HG02571 (cell line): Measurements from ENCODE around the gene NFKBIL1.
"Not testable (repeated sequence)": the region's sequence is repeated elsewhere in the genome, so short reads cannot be mapped to it uniquely, and the experiment has no call there.

Experiments used
- ATAC-seq: cut with Tn5 transposase; IDR thresholded peaks from one replicate; pipeline ENCODE4 v1.9.1; 2021; ENCODE audit warnings: mild to moderate bottlenecking, moderate library complexity; ENCODE audit not compliant: unreplicated experiment

NFKBIL1 gene

DNA sequence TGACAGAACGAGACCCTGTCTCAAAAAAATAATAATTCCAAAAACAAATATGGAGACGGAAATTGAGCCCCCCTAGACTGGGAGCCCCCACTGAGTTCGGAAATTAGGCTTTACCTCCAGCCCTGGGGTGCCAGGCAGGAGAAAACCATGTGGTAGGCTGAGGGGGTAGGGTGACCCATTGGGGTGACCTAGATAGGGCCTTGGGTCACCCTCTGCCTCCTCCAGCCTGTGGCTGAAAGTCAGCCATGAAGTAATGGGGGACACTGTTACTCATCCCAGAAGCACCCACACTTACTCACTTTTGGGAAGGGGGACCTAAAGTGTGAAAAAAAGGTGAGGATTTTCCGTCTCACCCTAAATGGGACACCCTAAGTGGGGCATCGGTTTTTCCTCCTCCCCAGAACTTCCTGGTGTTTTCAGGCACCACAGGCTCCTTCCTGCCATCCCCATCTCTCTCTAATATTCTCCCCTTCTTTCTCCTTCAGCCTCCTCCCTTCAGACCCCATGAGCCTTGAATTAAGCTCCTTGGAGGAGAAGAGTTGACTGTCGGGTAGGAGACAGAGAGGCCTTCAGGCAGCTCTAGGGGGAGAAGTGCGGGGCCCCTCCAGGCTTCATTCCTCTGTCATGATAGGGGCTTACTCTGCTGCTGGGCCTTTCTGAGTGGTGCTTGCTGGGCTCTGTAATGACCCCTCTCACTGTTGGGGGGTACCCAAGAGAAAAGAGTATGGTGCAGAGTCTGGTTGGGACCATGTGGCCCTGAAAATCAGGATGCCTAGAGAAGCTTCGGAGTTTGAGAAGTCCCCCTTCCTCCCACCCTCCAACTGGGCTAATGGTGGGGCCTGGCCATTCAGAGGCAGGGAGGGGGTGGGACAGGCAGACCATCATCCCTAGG lies 32.4 kb downstream of the NFKBIL1 start:
- no peak for ATAC-seq

DNA sequence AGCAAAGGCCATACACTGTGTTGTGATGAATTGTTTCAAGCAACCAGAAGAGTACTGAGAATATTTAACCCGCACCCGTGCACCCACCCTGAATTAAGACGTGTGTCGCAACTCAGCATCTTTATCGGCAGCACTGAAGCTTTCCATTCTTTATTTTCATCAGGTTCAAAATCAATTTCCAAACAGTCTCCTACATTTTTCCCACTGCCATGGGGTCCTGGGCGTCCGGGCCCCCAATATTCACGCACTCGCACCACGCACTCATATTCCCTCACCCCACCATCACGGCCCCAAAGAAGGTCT lies 33.0 kb downstream of the NFKBIL1 start:
- no peak for ATAC-seq

DNA sequence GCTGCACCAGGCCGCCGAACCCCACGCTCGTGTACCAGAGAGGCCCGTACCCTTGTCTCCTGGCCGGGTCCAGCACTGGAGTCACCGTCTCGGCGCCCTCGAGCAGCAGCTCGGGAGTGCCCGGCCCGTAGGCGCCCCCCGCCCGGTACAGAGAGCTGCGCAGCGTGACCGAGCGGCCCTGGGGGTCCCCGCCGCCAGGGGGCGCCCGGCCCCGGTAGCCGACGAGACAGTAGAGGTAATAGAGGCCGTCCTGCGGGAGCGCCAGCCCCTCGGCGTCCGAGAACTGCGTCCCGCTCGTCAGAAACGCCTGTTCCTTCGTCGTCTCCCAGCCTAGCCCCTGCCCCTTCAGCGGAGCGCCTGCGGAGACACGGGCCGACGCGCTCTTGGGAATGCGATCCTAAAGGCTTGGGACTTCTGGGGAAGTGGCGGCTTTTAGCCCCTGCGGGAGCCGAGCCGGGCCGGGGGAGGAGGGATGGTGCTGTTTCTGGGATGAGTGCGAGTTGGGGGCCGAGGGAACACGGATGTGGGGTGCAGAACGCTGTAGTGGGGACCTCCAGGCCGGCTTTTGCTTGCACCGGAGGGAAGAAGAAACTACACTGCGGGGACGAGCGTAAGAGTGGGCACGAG lies 33.5 kb downstream of the NFKBIL1 start:
- peak; percentile 57 for ATAC-seq

DNA sequence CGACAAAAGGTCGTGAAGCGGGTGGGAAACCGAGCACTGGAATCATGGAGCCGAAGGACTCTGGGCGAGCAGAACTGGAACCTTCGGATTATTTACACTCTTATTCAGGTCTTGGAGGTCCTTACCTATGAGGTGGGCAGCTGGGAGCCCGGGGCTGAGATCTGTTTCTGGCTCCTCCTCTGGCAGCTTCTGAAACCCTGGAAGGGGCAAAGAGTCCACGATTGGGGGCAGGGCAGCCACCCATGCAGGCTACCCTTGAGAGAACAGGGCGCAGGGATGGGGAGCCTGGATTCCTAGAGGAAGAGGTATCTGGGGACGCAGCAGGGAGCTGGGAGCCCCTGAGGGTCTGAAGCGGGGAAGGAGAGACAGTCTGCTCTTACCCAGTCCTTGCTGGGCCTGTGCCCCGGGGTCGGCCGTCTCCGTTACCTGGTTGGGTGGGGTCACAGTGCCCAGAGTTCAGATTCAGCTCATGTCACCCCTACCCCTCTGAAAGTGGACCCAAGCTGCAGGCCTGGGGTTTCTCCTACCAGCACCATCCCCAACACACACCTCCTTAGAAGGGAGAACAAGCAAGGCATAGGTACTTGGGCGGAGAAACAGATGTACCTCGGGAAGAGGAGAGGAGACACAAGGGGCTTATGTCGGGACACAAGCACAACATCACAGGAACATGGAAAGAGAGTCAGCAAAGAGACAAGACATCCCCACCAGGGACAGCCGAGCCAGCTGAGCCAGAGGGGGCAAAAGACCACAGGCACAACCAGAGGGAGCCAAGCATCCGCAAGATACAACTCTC lies 34.2 kb downstream of the NFKBIL1 start:
- no peak for ATAC-seq

DNA sequence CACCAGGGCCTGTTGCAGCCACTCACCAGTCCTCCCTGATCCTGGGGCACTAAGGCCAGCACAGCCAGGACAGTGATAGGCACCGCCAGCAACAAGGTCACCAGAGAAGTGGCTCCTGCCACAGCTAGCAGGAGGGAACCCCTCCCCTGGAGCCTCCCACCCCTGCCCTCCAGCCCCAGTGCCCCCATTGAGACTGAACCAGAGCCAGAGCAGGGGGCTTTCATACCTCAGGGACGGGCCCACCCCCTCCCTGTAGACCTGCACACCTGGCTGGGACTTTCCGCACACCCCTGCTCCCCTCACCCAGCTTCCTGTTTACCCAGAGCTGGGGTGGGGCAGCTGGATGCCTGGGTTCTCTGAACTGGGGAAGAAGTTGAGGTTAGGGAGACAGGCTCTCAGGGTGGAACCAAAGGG lies 34.8 kb downstream of the NFKBIL1 start, which contains the start of gene LTB:
TSS of gene LTB (minus strand) at position 195 of the 414 bp plus-strand sequence. CDS start at position 188, 7 bp downstream.
- ATAC-seq, result no peak

DNA sequence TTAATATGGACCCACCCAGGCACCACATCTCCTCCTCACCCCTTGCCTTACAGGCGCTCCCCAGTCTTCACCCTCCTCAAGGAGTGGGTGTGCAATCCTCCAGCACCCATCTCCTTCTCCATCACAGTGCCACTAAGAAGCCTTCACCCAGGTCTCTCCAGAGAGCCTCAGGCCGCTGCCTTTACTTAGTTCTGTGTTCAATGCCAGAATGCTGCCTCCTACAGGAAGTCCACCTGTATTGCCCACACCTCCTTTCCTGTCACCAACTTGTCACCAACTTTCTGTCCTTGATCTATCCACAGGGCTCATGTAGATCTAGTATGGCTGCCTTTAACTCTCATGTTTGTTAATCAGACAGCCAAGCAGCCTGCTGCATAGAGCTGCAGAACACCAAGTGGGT lies 38.1 kb downstream of the NFKBIL1 start:
- no peak for ATAC-seq

DNA sequence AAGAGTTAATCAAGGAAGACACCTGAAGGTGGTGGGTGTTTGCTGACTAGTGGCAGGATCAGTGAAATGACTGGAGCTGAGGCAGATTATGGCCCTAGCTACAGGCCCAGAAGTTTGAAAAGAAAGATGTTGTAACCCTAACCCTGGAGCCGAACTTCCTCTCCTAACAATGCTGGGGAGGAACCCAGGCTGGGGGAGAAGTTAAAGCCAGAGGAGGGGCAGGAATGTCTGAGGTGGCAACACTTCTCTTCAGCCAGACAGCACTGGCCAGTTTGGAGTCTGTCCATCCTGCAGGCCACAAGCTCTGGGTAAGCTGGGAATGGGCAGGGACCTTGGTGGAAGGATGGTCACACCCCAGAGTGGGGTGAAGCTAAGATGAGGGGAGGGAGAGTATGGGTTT lies 38.6 kb downstream of the NFKBIL1 start, which contains the start of gene LST1:
TSS of gene LST1 (plus strand) at position 270 of the 400 bp plus-strand sequence. CDS start 1,023 bp downstream, outside the sequence.
- ATAC-seq, result no peak

DNA sequence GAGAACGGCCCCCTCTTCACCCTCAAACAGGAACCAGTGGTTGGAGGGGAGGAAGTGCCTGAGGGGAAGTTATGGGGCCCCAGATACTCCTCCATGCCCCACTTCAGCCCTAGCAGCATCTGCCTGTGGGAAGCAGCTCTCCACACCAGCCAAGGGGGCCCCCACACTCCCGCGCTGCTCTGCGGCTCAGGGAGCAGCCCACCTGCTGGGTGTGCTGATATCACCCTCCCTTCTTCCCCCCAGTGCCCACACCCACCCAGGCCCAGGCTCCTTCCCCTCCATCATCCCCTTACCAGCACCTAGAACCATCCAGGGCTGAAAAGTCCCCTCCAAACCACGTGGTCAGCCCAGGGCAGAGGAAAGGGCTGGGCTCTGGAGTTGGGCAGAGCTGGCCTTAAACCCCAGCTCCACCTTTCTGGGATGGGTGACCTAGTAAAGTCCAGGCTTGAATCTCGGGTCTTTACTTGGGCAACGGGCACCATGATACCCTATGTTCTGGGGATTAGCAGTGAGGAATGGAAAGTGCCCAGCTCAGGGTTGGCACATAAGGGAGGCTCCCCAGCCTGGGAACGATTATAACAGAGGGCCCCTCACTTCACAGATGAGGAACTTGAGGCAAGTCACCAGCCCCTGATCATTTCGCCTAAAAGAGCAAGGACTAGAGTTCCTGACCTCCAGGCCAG lies 39.3 kb downstream of the NFKBIL1 start:
- ATAC-seq, result no peak

DNA sequence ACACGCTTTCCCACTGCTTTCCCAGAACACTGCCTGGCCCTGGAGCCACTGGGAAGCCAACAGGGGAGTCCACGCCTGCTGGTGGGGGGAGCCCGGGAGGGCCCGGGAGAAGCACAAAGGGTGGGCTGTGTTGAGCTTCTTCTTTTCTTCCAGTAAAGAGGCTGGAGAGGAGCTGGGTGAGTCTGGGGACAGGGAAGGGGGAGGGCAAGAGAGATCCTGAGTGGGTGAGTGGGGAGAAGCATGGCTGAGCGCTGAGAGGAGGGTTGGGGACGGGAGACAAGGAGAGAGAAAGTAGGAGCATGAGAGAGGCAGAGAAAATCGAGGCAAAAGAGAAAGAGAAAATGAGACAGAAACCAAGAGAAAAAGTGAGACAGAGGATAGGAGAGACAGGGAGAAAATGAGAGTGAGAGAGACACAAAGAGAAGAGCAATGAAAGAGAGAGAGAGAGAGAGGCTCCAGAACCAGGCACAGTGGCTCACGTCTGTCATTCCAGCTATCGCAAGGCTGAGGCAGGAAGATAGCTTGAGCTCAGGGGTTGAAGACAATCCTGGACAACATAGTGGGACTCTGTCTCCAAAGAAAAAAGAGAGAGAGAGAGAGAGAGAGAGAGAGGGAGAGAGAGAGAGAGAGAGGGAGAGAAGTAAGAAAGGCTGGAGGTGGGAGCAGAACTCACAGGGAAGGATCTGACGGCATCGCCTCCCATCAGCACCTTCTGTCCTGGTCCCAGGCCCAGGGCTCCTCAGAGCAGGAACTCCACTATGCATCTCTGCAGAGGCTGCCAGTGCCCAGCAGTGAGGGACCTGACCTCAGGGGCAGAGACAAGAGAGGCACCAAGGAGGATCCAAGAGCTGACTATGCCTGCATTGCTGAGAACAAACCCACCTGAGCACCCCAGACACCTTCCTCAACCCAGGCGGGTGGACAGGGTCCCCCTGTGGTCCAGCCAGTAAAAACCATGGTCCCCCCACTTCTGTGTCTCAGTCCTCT lies 40.7 kb downstream of the NFKBIL1 start:
- no peak for ATAC-seq

DNA sequence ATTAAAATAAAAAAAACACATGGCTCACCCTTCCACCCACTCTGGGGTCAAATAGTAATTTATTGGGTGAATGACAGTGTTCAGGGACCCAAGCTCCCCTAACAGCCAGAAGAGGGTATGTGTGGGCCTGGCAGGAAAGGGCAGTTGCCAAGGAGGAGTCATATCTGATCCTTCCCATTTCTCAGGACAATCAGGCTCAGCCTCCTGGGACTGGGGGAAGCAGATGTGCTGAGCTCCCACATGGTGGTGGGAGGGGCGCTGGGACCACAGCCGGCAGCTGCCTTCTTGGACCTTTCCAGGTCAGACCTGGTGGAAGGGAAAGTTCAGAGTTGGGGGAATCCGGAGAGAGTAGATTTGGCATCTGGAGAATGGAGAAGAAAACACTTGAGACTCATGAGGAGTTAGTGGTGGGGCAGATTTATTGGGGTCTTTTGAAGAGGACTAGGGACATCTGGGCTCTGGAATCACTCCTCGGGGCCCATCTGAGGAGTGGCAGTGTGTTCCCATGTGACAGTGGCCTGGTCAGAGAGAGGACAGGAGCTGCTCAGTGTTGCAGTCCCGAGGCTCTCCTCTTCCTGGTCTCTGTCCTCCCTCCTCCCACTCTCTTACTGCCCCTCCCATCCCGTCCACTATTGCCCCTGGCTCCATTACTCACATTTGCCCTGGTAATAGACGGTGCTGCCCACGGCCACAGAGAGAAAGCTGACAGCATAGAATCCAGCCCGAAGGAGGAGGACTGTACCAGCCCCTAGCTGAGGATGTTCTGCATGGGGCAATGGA lies 41.7 kb downstream of the NFKBIL1 start:
- no peak for ATAC-seq

DNA sequence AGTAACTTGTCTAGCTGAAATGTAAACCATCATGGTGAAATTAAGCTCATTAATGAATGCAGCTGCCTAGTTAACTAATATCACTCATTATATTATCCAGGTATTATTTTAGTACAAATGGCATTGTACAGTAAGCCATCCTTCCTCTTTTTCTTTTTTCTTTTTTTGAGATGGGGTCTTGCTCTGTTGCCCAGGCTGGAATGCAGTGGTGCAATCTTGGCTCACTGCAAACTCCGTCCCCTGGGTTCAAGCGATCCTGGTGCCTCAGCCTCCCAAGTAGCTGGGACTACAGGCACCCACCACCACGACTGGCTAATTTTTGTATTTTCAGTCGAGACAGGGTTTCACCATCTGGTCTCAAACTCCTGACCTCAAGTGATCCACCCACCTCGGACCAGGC lies 43.3 kb downstream of the NFKBIL1 start:
- ATAC-seq, result not testable (repeated sequence)

DNA sequence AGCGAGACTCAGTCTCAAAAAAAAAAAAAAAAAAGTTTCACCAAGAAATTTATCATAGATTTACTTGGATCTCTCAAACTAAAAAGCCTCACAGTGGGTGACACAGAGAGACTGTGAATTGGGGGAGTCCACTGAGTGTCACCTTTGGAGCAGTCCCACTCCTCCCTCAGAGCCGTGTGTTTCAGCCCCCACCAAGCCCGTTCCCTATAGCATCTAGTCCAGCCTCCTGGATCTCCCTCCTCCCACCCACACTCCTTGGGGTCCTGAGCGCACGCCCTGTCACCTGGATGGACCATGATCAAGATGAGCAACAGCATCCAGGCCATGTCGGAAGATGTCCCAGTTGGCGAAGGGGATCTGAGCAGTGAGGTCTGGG lies 45.0 kb downstream of the NFKBIL1 start:
- ATAC-seq, result no peak

DNA sequence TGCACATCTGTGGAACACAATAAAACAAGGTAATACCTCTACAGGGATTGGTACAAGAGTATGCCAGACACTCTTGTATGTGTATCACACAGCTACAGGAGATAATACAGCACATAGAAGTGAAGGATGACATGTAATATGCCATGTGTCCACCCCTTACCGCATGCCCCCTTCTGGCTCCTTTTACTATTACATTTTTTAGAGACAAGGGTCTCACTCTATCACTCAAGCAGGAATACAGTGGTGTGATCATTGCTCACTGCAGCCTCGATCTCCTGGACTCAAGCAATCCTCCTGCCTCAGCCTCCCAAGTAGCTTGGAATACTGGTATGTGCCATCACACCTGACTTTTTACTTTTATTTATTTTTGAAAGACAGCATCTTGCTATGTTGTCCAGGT lies 49.6 kb downstream of the NFKBIL1 start:
- no peak for ATAC-seq

DNA sequence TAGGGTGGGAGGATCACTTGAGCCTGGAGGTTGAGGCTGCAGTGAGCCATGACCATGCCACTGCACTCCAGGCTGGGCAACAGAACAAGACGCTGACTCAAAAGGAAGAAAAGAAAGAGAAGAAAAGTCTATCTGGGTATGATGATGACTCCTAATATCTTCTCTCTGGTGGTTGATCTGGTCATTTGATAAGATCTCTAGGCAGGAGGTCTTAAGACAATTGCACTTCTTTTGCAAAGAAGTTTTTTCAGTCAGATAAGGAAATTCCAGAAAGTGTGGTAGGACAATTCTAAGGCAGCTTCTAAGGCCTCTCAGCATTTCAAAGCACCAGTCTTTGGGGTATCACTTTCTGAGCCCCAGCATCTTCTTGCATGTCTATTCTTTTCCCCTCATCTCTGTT lies 59.9 kb downstream of the NFKBIL1 start:
- no peak for ATAC-seq
